Measurements from ENCODE around the gene RAP2C. TPM values are rescaled to one million over a fixed set of nuclear protein-coding genes. Genes with fewer than 3 reads are reported as not detected.

RAP2C gene
- total RNA-seq: 23.8 and 24.0 TPM in 2 replicates

GRCh38 chrX:132219343-132219768, at the start of gene RAP2C:
RAP2C (minus strand) TSS chrX:132219447; CDS start chrX:132217268, 2,179 bp downstream.

Other genes with a start within 250 kb of the RAP2C start
- gene STK26, start 196.1 kb downstream of the RAP2C start, total RNA-seq: 0.33 and 4.4 TPM in 2 replicates
- not detected in 2 replicates for gene FRMD7, start 91.4 kb downstream of the RAP2C start, total RNA-seq

Data from vein endothelial cell (primary cell).